Cerebellar cortex (tissue), 1 donor: ENCODE results near the gene CDH13.

Experiments
- DNase-seq: peaks from one replicate; pipeline ENCODE4 v3.0.0-alpha.2; 2015; ENCODE audit warnings: low spot score

The CDH13 gene

GRCh38 chr16:83622010-83622409 lies 995.2 kb downstream of the CDH13 start:
- DNase-seq, result no peak

DNA sequence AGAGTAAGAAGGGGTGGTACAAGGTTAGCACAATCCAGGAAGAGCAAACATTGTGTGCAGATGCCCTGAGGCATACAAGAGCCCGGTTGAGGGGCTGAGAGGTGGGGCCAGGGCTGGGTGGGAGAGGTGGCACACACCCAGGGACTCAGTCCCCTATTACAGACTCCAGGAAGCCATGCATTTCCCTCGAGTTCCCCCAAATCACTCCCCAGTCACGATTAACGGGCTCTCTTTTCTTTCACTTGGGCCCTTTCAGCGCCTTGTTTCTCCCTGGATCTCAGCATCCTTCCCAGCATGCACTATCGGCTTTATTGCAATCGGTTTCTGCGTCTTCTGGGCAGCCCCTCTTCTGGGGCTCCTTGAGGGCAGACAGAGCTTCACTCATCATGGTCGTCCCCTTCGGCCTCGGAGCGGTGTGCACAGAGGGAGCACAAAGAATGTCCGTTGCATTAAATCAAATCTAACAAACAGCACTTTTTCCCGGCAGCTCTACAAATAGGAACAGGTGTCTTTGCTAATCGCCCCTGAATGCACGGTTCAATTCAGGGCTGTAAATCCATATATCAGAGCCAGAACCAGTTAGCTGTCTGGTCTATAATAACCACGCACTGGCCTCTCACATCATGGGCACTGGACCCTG lies 996.4 kb downstream of the CDH13 start:
- DNase-seq, result no peak

GRCh38 chr16:83623892-83624291 lies 997.1 kb downstream of the CDH13 start:
- no peak for DNase-seq

DNA sequence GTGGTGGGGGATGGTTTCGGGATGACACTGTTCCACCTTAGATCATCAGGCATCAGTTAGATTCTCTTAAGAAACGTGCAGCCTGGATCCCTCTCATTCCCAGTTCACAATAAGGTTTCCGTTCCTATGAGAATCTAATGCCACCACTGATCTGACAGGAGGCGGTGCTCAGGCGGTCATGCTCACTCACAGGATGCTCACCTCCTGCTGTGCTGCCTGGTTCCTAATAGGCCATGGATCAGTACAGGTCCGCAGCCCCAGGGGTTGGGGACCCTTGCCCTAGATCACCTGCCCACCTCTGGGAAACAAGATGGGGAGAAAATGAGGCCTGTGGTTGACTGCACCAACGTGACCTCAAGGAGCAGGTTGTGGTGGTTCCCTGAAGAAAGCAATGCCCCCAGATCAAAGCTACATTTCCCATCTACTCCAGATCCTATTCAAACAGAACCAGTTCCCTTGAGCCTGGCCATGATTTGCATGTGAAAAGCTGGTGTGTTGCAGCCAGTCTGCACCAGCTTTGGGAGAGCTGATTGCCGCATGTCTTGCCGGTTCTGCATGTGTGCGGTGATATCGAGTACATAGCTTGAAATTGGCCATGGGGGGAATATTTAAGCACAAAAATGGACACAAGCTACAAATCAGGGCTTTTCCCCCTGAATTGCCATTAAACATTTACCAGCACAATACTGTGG lies 997.8 kb downstream of the CDH13 start:
- DNase-seq, result no peak

GRCh38 chr16:83626204-83626603 lies 999.4 kb downstream of the CDH13 start:
- no peak for DNase-seq

GRCh38 chr16:83626676-83627075 lies 999.9 kb downstream of the CDH13 start:
- DNase-seq, result no peak

- DNase-seq, result no peak
Observed at GRCh38 chr16:83627996-83628395, 1001.2 kb downstream of the CDH13 start.

GRCh38 chr16:83629426-83629825 lies 1002.7 kb downstream of the CDH13 start:
- DNase-seq, result no peak

DNA sequence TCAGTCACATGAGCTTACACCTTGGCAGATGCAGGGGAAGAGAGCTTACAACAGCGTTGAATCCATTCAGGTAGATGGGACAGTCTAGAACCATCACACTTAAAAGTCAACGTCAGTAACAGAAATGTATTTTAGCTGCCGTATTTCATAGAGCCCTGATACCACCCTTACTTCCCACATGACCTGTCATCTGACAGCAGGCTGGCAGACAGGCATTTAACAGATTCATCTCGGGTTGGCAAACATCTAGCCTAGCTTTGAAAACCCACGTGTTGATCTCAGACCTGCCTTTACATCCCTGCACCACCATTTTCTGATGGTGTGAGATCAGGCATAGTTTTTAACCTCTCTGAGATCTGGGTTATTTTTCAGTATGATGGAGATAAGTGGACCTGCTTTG lies 1003.1 kb downstream of the CDH13 start:
- DNase-seq, result no peak

- DNase-seq, result no peak
Observed at GRCh38 chr16:83630979-83631378, 1004.2 kb downstream of the CDH13 start.

DNA sequence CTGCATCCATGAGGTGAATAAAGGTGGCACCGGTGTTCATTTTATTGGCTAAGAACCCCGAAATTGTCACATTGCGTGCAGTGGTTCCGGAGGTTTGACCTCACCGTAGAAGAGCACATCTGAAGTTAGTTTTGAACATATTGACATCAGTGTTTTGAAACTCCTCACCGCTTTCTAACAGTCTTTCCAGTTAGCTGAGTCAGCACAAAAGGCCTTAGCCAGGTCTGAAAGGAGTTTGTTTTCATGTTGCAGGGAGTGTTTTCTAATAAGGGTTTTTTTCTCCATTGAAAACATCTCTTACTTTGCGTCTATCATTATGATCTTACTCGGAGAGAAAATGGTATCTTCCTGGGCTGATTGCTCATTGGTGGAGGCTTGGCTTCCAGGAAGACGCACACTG lies 1006.5 kb downstream of the CDH13 start:
- no peak for DNase-seq

- no peak for DNase-seq
Observed at GRCh38 chr16:83648347-83648746, 1021.6 kb downstream of the CDH13 start.

DNA sequence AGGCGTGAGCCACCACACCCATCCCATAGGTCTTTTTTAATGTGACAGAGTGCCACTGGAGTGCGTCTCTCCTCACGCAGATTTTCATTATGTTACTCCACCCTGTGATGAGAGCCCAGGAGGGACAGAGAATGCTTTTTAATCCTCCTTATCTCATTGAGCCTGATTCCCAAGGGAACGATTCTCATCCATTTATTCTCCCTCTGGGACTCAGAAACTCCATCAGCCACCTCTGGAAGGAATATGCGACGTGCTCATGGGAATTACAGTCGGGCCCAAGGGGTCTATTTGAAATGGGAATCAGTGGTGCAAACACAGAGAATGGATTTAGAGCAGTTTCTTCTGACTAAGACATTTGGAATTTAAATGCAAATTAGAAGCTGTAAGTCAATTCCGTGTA lies 1025.1 kb downstream of the CDH13 start:
- DNase-seq, result peak; percentile 22

DNA sequence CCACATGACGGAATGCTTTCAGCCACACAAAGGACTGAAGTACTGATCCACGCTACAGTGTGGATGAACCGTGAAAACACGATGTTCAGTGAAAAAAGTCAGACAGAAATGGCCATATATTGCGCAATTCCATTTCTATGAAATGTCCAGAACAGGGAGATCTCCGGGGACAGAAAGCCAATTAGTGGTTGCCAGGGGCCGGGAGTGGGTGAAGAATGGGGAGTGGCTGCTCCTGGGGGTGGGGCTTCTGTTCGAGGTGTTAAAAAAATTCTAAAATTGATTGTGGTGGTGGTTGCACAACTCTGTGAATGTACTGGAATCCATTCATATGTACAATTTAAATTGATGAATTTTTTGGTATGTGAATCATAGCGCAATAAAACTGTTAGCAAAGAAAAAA lies 1026.2 kb downstream of the CDH13 start:
- DNase-seq, result no peak

DNA sequence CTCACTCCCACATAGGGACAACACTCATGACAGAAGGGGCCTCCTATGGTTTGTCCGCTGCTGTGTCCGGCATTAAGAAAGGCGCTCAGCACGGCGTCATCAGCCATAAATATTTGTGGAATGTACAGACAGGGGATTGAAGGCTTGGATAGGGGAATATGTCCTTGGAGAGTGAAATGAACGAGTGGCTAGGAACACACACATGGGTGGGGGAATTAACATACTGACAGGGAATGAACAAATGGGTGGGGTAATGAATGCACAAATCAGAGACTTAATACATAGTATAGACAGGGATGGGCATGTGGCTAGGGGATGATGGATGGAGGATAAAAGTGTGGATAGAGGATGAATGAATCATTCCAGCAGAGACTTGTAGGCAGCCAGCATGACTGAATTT lies 1027.0 kb downstream of the CDH13 start:
- DNase-seq, result peak; percentile 9

- DNase-seq, result no peak
Observed at GRCh38 chr16:83660282-83660681, 1033.5 kb downstream of the CDH13 start.

DNA sequence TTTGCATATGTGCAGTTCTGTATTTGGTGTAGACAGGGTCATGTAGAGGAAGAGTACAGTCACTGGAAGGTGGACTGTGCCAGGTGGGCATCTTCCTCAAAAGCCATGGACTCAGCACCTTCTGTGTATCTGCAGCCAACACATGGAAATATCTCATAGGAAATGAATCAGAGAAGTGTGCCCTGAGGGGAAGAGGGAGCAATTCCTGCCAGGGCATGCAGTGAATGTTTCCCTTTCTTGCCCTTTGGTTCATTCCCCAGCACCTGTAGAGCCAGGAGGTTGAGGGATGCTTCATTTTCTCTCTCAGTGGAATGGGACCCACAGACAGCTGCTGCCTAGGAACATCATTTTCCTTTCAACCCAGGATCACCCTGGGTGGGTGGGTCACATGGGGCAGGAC lies 1034.9 kb downstream of the CDH13 start:
- no peak for DNase-seq

- no peak for DNase-seq
Observed at GRCh38 chr16:83666449-83666848, 1039.7 kb downstream of the CDH13 start.

DNA sequence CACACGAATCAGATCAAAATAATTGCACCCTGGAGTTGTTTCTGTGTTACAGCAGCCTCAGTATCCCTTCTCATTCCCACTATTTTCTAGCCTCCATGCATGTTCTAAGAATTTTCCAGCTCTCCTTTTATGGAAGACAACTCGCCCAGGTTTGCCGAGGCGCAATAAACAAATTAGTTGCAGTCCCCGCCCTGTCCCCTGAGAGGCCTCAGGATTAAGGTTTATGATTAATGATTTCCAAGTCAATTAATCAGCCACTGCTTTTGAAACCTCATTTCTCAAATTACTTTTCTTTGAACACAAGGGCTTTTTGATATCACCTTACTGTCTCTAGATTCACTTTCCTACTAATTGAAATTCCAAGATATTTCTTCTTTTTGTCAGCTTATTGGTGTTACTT lies 1042.7 kb downstream of the CDH13 start:
- DNase-seq, result no peak

DNA sequence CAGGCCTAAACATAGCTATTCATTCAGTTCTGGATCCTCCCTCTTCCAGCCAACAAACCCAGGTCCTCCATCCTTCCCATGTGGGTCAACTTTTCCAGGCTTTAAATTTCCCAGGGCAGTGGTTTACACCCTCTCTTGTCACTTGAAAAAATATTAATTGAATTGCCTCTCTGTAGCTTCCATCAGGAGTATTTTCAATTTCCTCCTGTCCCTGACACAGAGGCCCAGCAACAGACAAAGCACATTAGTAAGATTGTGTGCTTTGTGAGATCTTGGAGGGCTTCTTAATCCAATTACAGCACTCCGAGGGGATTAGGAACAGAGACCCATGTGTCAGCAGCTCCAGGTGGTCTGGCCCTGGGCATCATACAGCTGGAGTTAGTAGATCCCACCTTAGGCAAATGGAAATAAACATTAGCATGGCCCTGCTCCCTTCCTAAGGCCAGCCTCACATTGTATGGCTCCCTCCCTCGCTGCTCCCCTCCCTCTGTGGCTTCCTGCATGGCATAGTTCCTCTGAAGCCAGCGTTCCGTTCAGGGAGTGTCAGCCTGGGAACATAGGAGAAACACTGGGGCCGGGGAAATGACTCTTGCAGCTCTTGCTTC lies 1048.3 kb downstream of the CDH13 start:
- DNase-seq, result peak; percentile 58

DNA sequence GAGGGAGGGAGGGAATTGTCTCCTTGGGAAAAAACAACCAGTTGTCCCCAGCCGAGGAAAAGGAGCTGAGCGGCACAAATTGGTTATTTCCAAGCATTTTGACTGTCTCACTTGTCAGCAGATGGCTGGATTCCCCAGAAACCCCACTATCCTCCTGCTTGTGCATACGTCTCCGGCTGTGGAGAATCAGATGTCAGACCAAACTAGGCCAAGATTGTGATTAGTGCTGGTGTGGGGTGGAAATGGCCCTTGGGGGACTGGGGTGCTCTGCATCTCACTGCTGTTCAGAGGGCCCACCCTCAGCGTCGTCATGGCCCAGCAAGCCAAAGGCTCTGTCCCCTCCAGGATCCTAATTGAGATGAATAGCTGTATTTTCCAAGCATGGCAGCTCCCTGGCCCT lies 1049.3 kb downstream of the CDH13 start:
- DNase-seq, result peak; percentile 46

DNA sequence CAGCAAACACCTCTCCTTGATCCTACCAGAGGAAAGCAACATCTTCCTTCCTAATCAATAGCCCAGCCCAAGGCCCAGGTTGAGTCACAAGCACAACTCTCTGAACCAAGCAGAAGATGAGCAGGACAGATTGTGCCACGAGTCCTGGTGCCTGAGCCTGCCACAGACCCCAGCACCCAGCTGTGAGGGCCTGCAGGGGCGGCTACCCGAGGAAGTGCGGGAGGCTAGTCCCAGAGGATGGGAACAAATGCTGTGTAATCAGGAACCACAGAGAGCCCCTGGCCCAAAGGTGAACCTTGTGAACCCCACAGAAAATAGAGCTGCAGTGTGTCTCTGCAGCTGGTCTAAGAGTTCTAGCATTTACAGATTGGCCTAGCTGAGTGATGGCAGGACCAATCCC lies 1054.2 kb downstream of the CDH13 start:
- no peak for DNase-seq

GRCh38 chr16:83681381-83681956 lies 1054.7 kb downstream of the CDH13 start:
- DNase-seq, result no peak
